ENCODE measurements around the gene SNAP47.

DNA sequence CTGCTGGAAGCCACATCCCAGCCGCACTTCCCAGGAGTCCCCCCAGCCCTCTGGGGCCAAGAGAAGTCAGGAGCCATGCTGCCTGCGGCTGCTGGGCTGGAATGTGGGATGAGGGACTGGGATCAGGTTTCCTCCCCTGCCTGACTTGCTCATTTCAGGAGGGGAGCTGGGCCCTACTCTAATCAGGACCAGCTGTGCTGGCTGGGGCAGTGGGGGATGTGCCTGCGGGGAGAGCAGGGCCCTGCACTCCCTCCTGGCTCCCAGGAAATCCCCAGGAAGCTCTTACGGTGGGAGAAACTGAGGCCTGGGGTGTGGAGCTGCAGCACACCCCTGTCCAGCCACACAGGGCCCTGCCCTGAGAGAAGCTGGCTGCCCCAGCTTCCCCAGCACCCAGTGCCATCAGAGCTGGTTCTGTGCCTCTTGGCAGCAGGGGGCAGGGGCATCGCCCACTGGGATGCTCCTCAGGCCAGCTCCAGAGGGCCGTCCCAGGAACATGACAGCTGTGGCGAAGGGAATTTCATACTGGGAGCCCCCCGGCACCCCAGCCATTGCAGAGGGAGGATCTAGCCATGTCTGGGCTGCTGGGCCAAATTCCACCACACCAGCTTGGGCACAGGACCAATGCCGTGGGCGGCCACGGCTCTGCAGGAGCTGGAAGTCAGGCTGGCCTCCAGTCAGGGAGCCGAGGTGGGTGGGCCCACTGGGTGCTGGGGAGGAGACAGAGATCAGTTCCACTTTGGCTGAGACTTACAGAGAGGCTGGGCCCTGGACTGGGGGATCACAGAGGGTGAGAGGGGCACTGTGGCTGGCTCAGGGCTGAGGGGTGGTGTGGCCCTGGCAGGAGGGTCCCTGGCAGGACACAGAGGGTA is 58.9 kb downstream of the SNAP47 start:
- TF ChIP-seq BACH2 (CRISPR knock-in tag; IDR thresholded peaks at IDR 0.05; ENCODE audit: borderline replicate concordance), result no peak
- no peak for TF ChIP-seq PPARA (CRISPR knock-in tag; IDR thresholded peaks at IDR 0.05; ENCODE audit: borderline replicate concordance)
- TF ChIP-seq GLIS3 (CRISPR knock-in tag; IDR thresholded peaks at IDR 0.05), result no peak
- no peak for TF ChIP-seq ZNF70 (CRISPR knock-in tag; IDR thresholded peaks at IDR 0.05)
- TF ChIP-seq ESRRG (CRISPR knock-in tag; IDR thresholded peaks at IDR 0.05), result no peak
- no peak for TF ChIP-seq CSRNP3 (CRISPR knock-in tag; IDR thresholded peaks at IDR 0.05)
- TF ChIP-seq ZFP3 (CRISPR knock-in tag; IDR thresholded peaks at IDR 0.05), result no peak
- TF ChIP-seq, protein P1, sequence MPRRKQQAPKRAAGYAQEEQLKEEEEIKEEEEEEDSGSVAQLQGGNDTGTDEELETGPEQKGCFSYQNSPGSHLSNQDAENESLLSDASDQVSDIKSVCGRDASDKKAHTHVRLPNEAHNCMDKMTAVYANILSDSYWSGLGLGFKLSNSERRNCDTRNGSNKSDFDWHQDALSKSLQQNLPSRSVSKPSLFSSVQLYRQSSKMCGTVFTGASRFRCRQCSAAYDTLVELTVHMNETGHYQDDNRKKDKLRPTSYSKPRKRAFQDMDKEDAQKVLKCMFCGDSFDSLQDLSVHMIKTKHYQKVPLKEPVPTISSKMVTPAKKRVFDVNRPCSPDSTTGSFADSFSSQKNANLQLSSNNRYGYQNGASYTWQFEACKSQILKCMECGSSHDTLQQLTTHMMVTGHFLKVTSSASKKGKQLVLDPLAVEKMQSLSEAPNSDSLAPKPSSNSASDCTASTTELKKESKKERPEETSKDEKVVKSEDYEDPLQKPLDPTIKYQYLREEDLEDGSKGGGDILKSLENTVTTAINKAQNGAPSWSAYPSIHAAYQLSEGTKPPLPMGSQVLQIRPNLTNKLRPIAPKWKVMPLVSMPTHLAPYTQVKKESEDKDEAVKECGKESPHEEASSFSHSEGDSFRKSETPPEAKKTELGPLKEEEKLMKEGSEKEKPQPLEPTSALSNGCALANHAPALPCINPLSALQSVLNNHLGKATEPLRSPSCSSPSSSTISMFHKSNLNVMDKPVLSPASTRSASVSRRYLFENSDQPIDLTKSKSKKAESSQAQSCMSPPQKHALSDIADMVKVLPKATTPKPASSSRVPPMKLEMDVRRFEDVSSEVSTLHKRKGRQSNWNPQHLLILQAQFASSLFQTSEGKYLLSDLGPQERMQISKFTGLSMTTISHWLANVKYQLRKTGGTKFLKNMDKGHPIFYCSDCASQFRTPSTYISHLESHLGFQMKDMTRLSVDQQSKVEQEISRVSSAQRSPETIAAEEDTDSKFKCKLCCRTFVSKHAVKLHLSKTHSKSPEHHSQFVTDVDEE (CRISPR knock-in tag; IDR thresholded peaks at IDR 0.05), result no peak
- no peak for TF ChIP-seq ARNTL (CRISPR knock-in tag; IDR thresholded peaks at IDR 0.05; ENCODE audit: borderline replicate concordance, low read depth)
- TF ChIP-seq RARB (CRISPR knock-in tag; IDR thresholded peaks at IDR 0.05), result no peak
- no peak for TF ChIP-seq OSR1 (CRISPR knock-in tag; IDR thresholded peaks at IDR 0.05)

All from SK-N-SH treated with all-trans-retinoic acid at 6 μM for 48 hours (cell line).